H1 (cell line): ENCODE results near the gene SNX7. TPM values are rescaled to one million over a fixed set of nuclear protein-coding genes. Genes with fewer than 3 reads are reported as not detected.

Experiments
- CTCF ChIA-PET: fragments of 300-600 bp; sonication (Branson Sonifier 250); formaldehyde crosslinking; loops from one replicate; lab custom pipeline; 2021; ENCODE audit not compliant: partially characterized antibody; lab: Charles Lee
- POLR2A ChIA-PET: fragments of 300-600 bp; sonication (Branson Sonifier 250); formaldehyde crosslinking; loops from one replicate; lab custom pipeline; 2021; ENCODE audit warnings: inconsistent platforms; ENCODE audit not compliant: partially characterized antibody; lab: Charles Lee
- DNase-seq, 2 experiments: peaks; one replicate each; pipeline versions ENCODE4 v3.0.0 to v3.0.0-alpha.2; 2010 to 2022; ENCODE audit warnings: low spot score in 2 of 2, low read depth in 1 of 2, mixed read lengths in 1 of 2
- FAIRE-seq: peaks from 2 replicates; lab custom pipeline; 2011; peaks lifted over from hg19 to GRCh38; lab: Jason Lieb, UNC
- H2AFZ ChIP-seq: 2 replicates; pipeline ENCODE4 v1.8.1; 2012; ENCODE audit warnings: low read length, inconsistent platforms
- H2AK5ac ChIP-seq: 2 replicates; pipeline ENCODE4 v1.6.1; 2013; ENCODE audit warnings: low read depth, low read length
- H2BK120ac ChIP-seq: replicated peaks from 2 replicates; pipeline ENCODE3; 2013; ENCODE audit warnings: low read depth, low read length, inconsistent platforms
- H2BK12ac ChIP-seq: 2 replicates; pipeline ENCODE4 v1.6.1; 2013; ENCODE audit warnings: low read depth, low read length
- H2BK15ac ChIP-seq: 2 replicates; pipeline ENCODE4 v1.6.1; 2013; ENCODE audit warnings: low read length
- H2BK20ac ChIP-seq: 2 replicates; pipeline ENCODE4 v1.6.1; 2013; ENCODE audit warnings: low read length
- H2BK5ac ChIP-seq: 2 replicates; pipeline ENCODE4 v1.6.1; 2013; ENCODE audit warnings: low read depth, low read length
- H3K14ac ChIP-seq: 2 replicates; pipeline ENCODE4 v1.6.1; 2013; ENCODE audit warnings: inconsistent platforms; ENCODE audit not compliant: insufficient read length
- H3K18ac ChIP-seq: 2 replicates; pipeline ENCODE4 v1.6.1; 2013; ENCODE audit warnings: low read length; ENCODE audit errors: extremely low read depth
- H3K23ac ChIP-seq: 2 replicates; pipeline ENCODE4 v1.6.1; 2013; ENCODE audit warnings: inconsistent platforms; ENCODE audit not compliant: insufficient read length
- H3K23me2 ChIP-seq: 2 replicates; pipeline ENCODE4 v1.6.1; 2013; ENCODE audit warnings: low read depth, low read length
- H3K27ac ChIP-seq: 2 replicates; pipeline ENCODE4 v1.6.1; 2011; ENCODE audit warnings: low read depth, low read length, inconsistent platforms
- H3K27me3 ChIP-seq, 4 experiments: replicated peaks in 1 of 4; 1 replicate in 1 of 4; 2 replicates in 3 of 4; pipeline versions ENCODE4 v1.6.1 to v1.8.1; 2011 to 2013; ENCODE audit warnings: low read length in 3 of 4, mild to moderate bottlenecking in 3 of 4, inconsistent platforms in 2 of 4, mixed read lengths in 2 of 4, moderate library complexity in 1 of 4; ENCODE audit not compliant: control insufficient read depth in 3 of 4, insufficient read depth in 3 of 4; ENCODE audit errors: extremely low read depth in 1 of 4
- H3K36me3 ChIP-seq, 4 experiments: 2 replicates each; pipeline versions ENCODE4 v1.6.1 to v1.8.1; 2011 to 2013; ENCODE audit warnings: mild to moderate bottlenecking in 4 of 4, low read length in 3 of 4, moderate library complexity in 2 of 4, control low read depth in 1 of 4, inconsistent platforms in 1 of 4; ENCODE audit not compliant: insufficient read depth in 4 of 4, control insufficient read depth in 2 of 4
- H3K4ac ChIP-seq: replicated peaks from 2 replicates; pipeline ENCODE3; 2013; ENCODE audit warnings: low read length, low read depth, mixed read lengths, inconsistent platforms; ENCODE audit not compliant: insufficient read length
- H3K4me1 ChIP-seq, 4 experiments: replicated peaks in 1 of 4; 1 replicate in 1 of 4; 2 replicates in 3 of 4; pipeline versions ENCODE4 v1.6.1 to v1.8.1; 2011 to 2013; ENCODE audit warnings: low read length in 3 of 4, inconsistent platforms in 2 of 4, mixed read lengths in 1 of 4; ENCODE audit not compliant: insufficient read depth in 4 of 4, control insufficient read depth in 3 of 4
- H3K4me2 ChIP-seq, 2 experiments: 2 replicates each; pipeline versions ENCODE4 v1.6.1 to v1.8.1; 2011 to 2013; ENCODE audit warnings: low read depth in 2 of 2, low read length in 2 of 2, control low read depth in 1 of 2, inconsistent platforms in 1 of 2, mild to moderate bottlenecking in 1 of 2; ENCODE audit not compliant: insufficient read depth in 1 of 2
- H3K4me3 ChIP-seq, 4 experiments: fragments of 200-600, 300-600 bp in 1 of 4; sonication (generic), shearing (Covaris generic), sonication (Bioruptor Twin) in 1 of 4; 2 replicates each; pipeline versions ENCODE4 v1.5.1 to v1.8.1; 2011 to 2016; ENCODE audit warnings: low read length in 4 of 4, low read depth in 3 of 4, control low read depth in 2 of 4, inconsistent platforms in 2 of 4, mild to moderate bottlenecking in 2 of 4, mixed read lengths in 1 of 4, moderate library complexity in 1 of 4; ENCODE audit not compliant: insufficient read depth in 2 of 4; ENCODE audit errors: extremely low read depth in 1 of 4
- H3K56ac ChIP-seq: replicated peaks from 2 replicates; pipeline ENCODE3; 2013; ENCODE audit warnings: low read depth, mild to moderate bottlenecking, mixed read lengths, low read length, inconsistent platforms; ENCODE audit not compliant: insufficient read length
- H3K79me1 ChIP-seq: 2 replicates; pipeline ENCODE4 v1.6.1; 2013; ENCODE audit warnings: low read depth, low read length, control low read depth
- H3K79me2 ChIP-seq, 2 experiments: 2 replicates each; pipeline versions ENCODE4 v1.6.1 to v1.8.1; 2012 to 2013; ENCODE audit warnings: low read length in 2 of 2, mild to moderate bottlenecking in 2 of 2, inconsistent platforms in 1 of 2; ENCODE audit not compliant: insufficient read depth in 2 of 2, control insufficient read depth in 1 of 2
- H3K9ac ChIP-seq, 4 experiments: replicated peaks in 1 of 4; 1 replicate in 1 of 4; 2 replicates in 3 of 4; pipeline versions ENCODE4 v1.6.1 to v1.8.1; 2011 to 2013; ENCODE audit warnings: low read depth in 3 of 4, low read length in 3 of 4, control low read depth in 2 of 4, mild to moderate bottlenecking in 2 of 4, moderate library complexity in 2 of 4, inconsistent platforms in 1 of 4; ENCODE audit errors: extremely low read depth in 1 of 4
- H3K9me3 ChIP-seq, 2 experiments: 2 replicates each; pipeline versions ENCODE4 v1.6.1 to v1.8.1; 2012 to 2013; ENCODE audit warnings: mild to moderate bottlenecking in 2 of 2, moderate library complexity in 2 of 2, control low read depth in 1 of 2, inconsistent platforms in 1 of 2, low read depth in 1 of 2, low read length in 1 of 2, mixed read lengths in 1 of 2; ENCODE audit not compliant: insufficient read depth in 2 of 2
- H4K20me1 ChIP-seq, 2 experiments: replicated peaks in 1 of 2; 2 replicates each; pipeline versions ENCODE3 to v1.8.1; 2011 to 2013; ENCODE audit warnings: inconsistent platforms in 2 of 2, low read length in 2 of 2, mild to moderate bottlenecking in 1 of 2; ENCODE audit not compliant: insufficient read depth in 2 of 2, control insufficient read depth in 1 of 2
- H4K5ac ChIP-seq: 2 replicates; pipeline ENCODE4 v1.6.1; 2013; ENCODE audit warnings: low read length, low read depth, mixed read lengths, inconsistent platforms; ENCODE audit not compliant: insufficient read length
- H4K8ac ChIP-seq: 2 replicates; pipeline ENCODE4 v1.8.0; 2013; ENCODE audit warnings: mild to moderate bottlenecking, moderate library complexity, low read length, inconsistent platforms; ENCODE audit not compliant: insufficient read depth; ENCODE audit errors: extremely low read depth
- H4K91ac ChIP-seq: replicated peaks from 2 replicates; pipeline ENCODE3; 2013; ENCODE audit warnings: low read length, mixed read lengths, inconsistent platforms; ENCODE audit not compliant: insufficient read length
- BACH1 ChIP-seq: IDR thresholded peaks from 2 replicates; pipeline ENCODE4 v1.6.1; 2012; ENCODE audit warnings: low read length, improper control_type of control experiment
- CHD1 ChIP-seq: IDR thresholded peaks from 2 replicates; pipeline ENCODE4 v1.6.1; 2012; ENCODE audit warnings: low read depth, low read length, improper control_type of control experiment
- EGR1 ChIP-seq: IDR thresholded peaks from 2 replicates; pipeline ENCODE4 v1.6.1; 2011; ENCODE audit warnings: low read depth, low read length, borderline replicate concordance
- JUND ChIP-seq: IDR thresholded peaks from 2 replicates; pipeline ENCODE4 v1.6.1; 2011; ENCODE audit warnings: mild to moderate bottlenecking, improper control_type of control experiment, low read length
- NANOG ChIP-seq: IDR thresholded peaks from 2 replicates; pipeline ENCODE4 v1.6.1; 2011; ENCODE audit warnings: low read length, low read depth, mild to moderate bottlenecking, inconsistent platforms; ENCODE audit not compliant: insufficient read depth, poor library complexity, severe bottlenecking
- POLR2AphosphoS5 ChIP-seq: IDR thresholded peaks from 2 replicates; pipeline ENCODE4 v1.6.1; 2011; ENCODE audit warnings: low read depth, low read length
- RAD21 ChIP-seq, 2 experiments: IDR thresholded peaks in 1 of 2; conservative IDR thresholded peaks in 1 of 2; 2 replicates each; pipeline ENCODE4 v1.6.1; 2011; ENCODE audit warnings: low read depth in 2 of 2, low read length in 2 of 2, improper control_type of control experiment in 1 of 2, inconsistent platforms in 1 of 2, mild to moderate bottlenecking in 1 of 2, moderate library complexity in 1 of 2
- RXRA ChIP-seq: IDR thresholded peaks from 2 replicates; pipeline ENCODE4 v1.6.1; 2011; ENCODE audit warnings: low read depth, mild to moderate bottlenecking, low read length, moderate library complexity; ENCODE audit not compliant: insufficient read depth
- SIRT6 ChIP-seq: IDR thresholded peaks from one replicate; pipeline ENCODE4 v1.7.1; 2012; ENCODE audit warnings: low read length, inconsistent platforms
- SIX5 ChIP-seq: IDR thresholded peaks from 2 replicates; pipeline ENCODE4 v1.6.1; 2011; ENCODE audit warnings: mild to moderate bottlenecking, low read depth, low read length
- SRF ChIP-seq: IDR thresholded peaks from 2 replicates; pipeline ENCODE4 v1.6.1; 2011; ENCODE audit warnings: mild to moderate bottlenecking, low read depth, low read length, moderate library complexity
- TCF12 ChIP-seq: IDR thresholded peaks from 2 replicates; pipeline ENCODE4 v1.6.1; 2011; ENCODE audit warnings: low read depth, mild to moderate bottlenecking, low read length
- polyA plus RNA-seq, 7 experiments: library from polyadenylated mRNA; depleted of rRNA in 3 of 7; stranded (reverse) in 5 of 7; unstranded in 2 of 7; fragments of >200 nt in 5 of 7; fragments of 200-250 nt in 2 of 7; gene quantifications; 1 replicate in 5 of 7; 2 replicates in 1 of 7; 4 replicates in 1 of 7; pipeline versions ENCODE4 v1.2.1 to v1.2.3, GENCODE V29; 2011 to 2013; ENCODE audit warnings: missing spikeins in 2 of 7, mixed read lengths in 2 of 7
- total RNA-seq: library from RNA; stranded (reverse); fragmentation: NEBNext Ultra II Directional; extraction: Animal tissue kit (Norgen Biotek cat#: 25700); gene quantifications from 2 replicates; pipeline ENCODE4 v1.2.1, GENCODE V29; 2021

SNX7 gene
- total and polyA plus RNA-seq, 2 of the 8 experiments (the other 6 are each of a cell fraction or from before 2014, with no cell fraction given), result 9.2 to 23.8 TPM

DNA sequence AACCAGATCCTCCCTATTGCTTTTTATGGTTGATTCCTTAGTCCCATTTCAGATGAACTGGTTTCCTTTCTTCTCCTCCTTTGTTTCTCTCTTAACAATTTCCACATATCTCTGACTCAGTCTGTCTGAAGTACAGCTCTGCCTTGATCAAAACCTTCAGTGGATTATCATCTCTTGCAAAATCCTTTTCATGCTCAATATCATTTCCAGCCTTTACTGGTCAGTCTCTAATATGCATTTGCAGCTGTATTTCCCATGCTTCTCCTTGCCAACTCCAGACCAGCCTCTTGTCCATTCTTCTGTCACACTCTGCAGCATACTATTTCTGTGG, 72.2 kb downstream of the SNX7 start:
- Histone ChIP-seq H3K4me2 (no peak overlapping the region), H2BK15ac (no peak overlapping the region), H3K9ac (no peak overlapping the region), H2BK20ac (no peak overlapping the region), H3K18ac (no peak overlapping the region), H2BK12ac (0 out of 2 replicates have a peak overlapping the region, but pooled peaks have one; percentile 56), H2BK5ac (no peak overlapping the region), H3K4me3 (no peak overlapping the region), H4K5ac (no peak overlapping the region), H3K79me1 (no peaks in the 10 kb centered on the region), H3K79me2 (no peaks in the 10 kb centered on the region), H3K4ac (no peak overlapping the region), H2AK5ac (no peak overlapping the region), H3K36me3 (no peaks in the 10 kb centered on the region), H3K14ac (no peak overlapping the region), H3K4me1 (no peaks in the 10 kb centered on the region), H4K8ac (no peak overlapping the region), H3K27me3 (no peaks in the 10 kb centered on the region), H3K56ac (no peak overlapping the region), H4K91ac (no peak overlapping the region), H3K23me2 (no peaks in the 10 kb centered on the region), H4K20me1 (no peaks in the 10 kb centered on the region), H3K27ac (no peak overlapping the region)
- POLR2A ChIA-PET, result no interaction called here
- CTCF ChIA-PET, result interaction anchor here (0.8 to 2.5 kb wide), 2 partner anchors 15 to 636 kb away, joined by 3 to 8 read pairs; no protein-coding TSS in a partner anchor
- DNase-seq (no peak), FAIRE-seq (no peak)
- TF ChIP-seq BACH1, result no peak
- no peak for TF ChIP-seq POLR2AphosphoS5
- no peak for TF ChIP-seq RAD21 (IDR thresholded peaks at IDR 0.05 in 1 of 2, conservative IDR thresholded peaks at IDR 0.05 in 1 of 2; ENCODE audit: low read depth in 2 of 2, low read length in 2 of 2)
- TF ChIP-seq SIX5, result no peak
- no peak for TF ChIP-seq CHD1
- no peak for TF ChIP-seq EGR1
- TF ChIP-seq JUND, result no peak
- no peak for TF ChIP-seq TCF12
- no peak for TF ChIP-seq SRF
- no peak for TF ChIP-seq RXRA
- no peak for TF ChIP-seq SIRT6
- no peak for TF ChIP-seq NANOG
- TF ChIP-seq, all 59 proteins: peak for 0
- H2AFZ ChIP-seq, result no peak overlapping the region
- no peak overlapping the region for H2BK120ac ChIP-seq
- no peaks in the 10 kb centered on the region for H3K9me3 ChIP-seq
- no peak overlapping the region for H3K23ac ChIP-seq
